ENCODE results near the gene SCN9A. TPM values are rescaled to one million over a fixed set of nuclear protein-coding genes. Genes with fewer than 3 reads are reported as not detected.

The SCN9A gene
- total RNA-seq, 1 experiment from 2014 or later: 1.3 TPM

GRCh38 chr2:166361351-166362153 is 14.2 kb downstream of the SCN9A start:
- no peak overlapping the region for H3K4me3 Mint-ChIP-seq
- no peaks in the 10 kb centered on the region for H3K36me3 Mint-ChIP-seq (ENCODE audit: insufficient read depth in 1 of 3, low read depth in 3 of 3)
- H3K56ac ChIP-seq (ENCODE audit: insufficient read length, low read depth, low read length): no peak overlapping the region
- no peaks in the 10 kb centered on the region for H3K27me3 ChIP-seq (ENCODE audit: insufficient read depth, low read length)
- no peak overlapping the region for H4K5ac ChIP-seq (ENCODE audit: insufficient read length, low read depth, low read length)
- H3T11ph ChIP-seq (ENCODE audit: low read length): no peak overlapping the region
- H3K18ac ChIP-seq (ENCODE audit: insufficient read length, low read depth, low read length): no peak overlapping the region
- no peak overlapping the region for H3K14ac ChIP-seq (ENCODE audit: insufficient read depth, low read length)
- no peak overlapping the region for H3K4ac ChIP-seq (ENCODE audit: low read depth, low read length)
- H2BK120ac ChIP-seq (ENCODE audit: low read depth, low read length, poor library complexity, severe bottlenecking): no peak overlapping the region
- H2AK5ac ChIP-seq (ENCODE audit: insufficient read length, low read length): no peak overlapping the region
- H2BK15ac ChIP-seq (ENCODE audit: low read depth, low read length): no peak overlapping the region
- no peaks in the 10 kb centered on the region; the same call in 1 of the 2 replicates for H3K4me1 ChIP-seq (ENCODE audit: insufficient read depth, low read length)
- peak; percentile 75 for TF ChIP-seq CTCF (conservative IDR thresholded peaks at IDR 0.05)
- no peak overlapping the region for H3K23ac ChIP-seq (ENCODE audit: insufficient read length, low read depth, low read length)
- no peak overlapping the region for H4K91ac ChIP-seq (ENCODE audit: insufficient read length, low read depth, low read length)
- no peak overlapping the region for H2BK12ac ChIP-seq (ENCODE audit: insufficient read length, low read depth, low read length)
- H2AFZ ChIP-seq (ENCODE audit: low read length): no peak overlapping the region
- H3K23me2 ChIP-seq (ENCODE audit: insufficient read length, low read depth, low read length, poor library complexity, severe bottlenecking): no peaks in the 10 kb centered on the region
- no peak overlapping the region for H4K8ac ChIP-seq (replicated peaks; ENCODE audit: insufficient read length, low read depth, low read length)
- 100% methylated on average over 1 of the region's 3 CpGs for WGBS (ENCODE audit: extremely low coverage, insufficient read length, low lambda C conversion rate)
- no peaks in the 10 kb centered on the region for H3K9me3 ChIP-seq (ENCODE audit: control insufficient read depth, low read depth, low read length)
- DNase-seq: no peak
- no peak overlapping the region for H2BK5ac ChIP-seq (ENCODE audit: insufficient read length, low read length)
- peaks cover 7% of the 10 kb centered on the region in 2 experiments for H3K4me1 Mint-ChIP-seq
- H4K20me1 ChIP-seq (ENCODE audit: control insufficient read depth, insufficient read depth, insufficient read length): no peaks in the 10 kb centered on the region
- no peaks in the 10 kb centered on the region for H3K9me3 Mint-ChIP-seq
- no peak overlapping the region for H3K9ac ChIP-seq (ENCODE audit: extremely low read depth, insufficient read length, low read length)
- H2BK20ac ChIP-seq (ENCODE audit: low read depth, low read length, poor library complexity, severe bottlenecking): no peak overlapping the region
- H3K27ac ChIP-seq (ENCODE audit: insufficient read length, low read depth, low read length): no peak overlapping the region
- H3K4me2 ChIP-seq (ENCODE audit: insufficient read depth, insufficient read length, low read length): no peak overlapping the region
- H3K79me1 ChIP-seq (ENCODE audit: insufficient read depth, low read depth, low read length, poor library complexity, severe bottlenecking): no peaks in the 10 kb centered on the region
- no peaks in the 10 kb centered on the region for H3K79me2 ChIP-seq (ENCODE audit: insufficient read depth, low read length)
- no peaks in the 10 kb centered on the region for H3K27me3 Mint-ChIP-seq (ENCODE audit: low read depth)
- H3K27ac Mint-ChIP-seq: no peak overlapping the region

Data from H9 (cell line).